ENCODE results near the gene MVP.

GRCh38 chr16:29875206-29875605, 54.9 kb downstream of the MVP start:
- no peak for TF ChIP-seq CTCF (conservative IDR thresholded peaks at IDR 0.05)
- TF ChIP-seq ZFX (IDR thresholded peaks at IDR 0.05): no peak
